HG03469 (cell line): ENCODE measurements around the gene SLC29A3.
"Not testable (repeated sequence)": the region's sequence is repeated elsewhere in the genome, so short reads cannot be mapped to it uniquely, and the experiment has no call there.

ENCODE experiments used
- ATAC-seq: cut with Tn5 transposase; IDR thresholded peaks from one replicate; pipeline ENCODE4 v1.9.1; 2021; ENCODE audit warnings: mild to moderate bottlenecking, moderate library complexity, moderate number of reproducible peaks; ENCODE audit not compliant: unreplicated experiment

The SLC29A3 gene

GRCh38 chr10:71283876-71284275 lies 35.2 kb upstream of the SLC29A3 start:
- ATAC-seq, result no peak

GRCh38 chr10:71284544-71285179 lies 34.4 kb upstream of the SLC29A3 start:
- no peak for ATAC-seq

- no peak for ATAC-seq
Observed at GRCh38 chr10:71285180-71285545, 33.9 kb upstream of the SLC29A3 start.

GRCh38 chr10:71285986-71286385 lies 33.1 kb upstream of the SLC29A3 start:
- ATAC-seq, result no peak

- no peak for ATAC-seq
Observed at GRCh38 chr10:71286521-71287294, 32.4 kb upstream of the SLC29A3 start.

- ATAC-seq, result no peak
Observed at GRCh38 chr10:71287456-71287855, 31.6 kb upstream of the SLC29A3 start.

- ATAC-seq, result no peak
Observed at GRCh38 chr10:71288461-71288860, 30.6 kb upstream of the SLC29A3 start.

GRCh38 chr10:71289421-71290130 lies 29.5 kb upstream of the SLC29A3 start:
- no peak for ATAC-seq

GRCh38 chr10:71290331-71290730 lies 28.7 kb upstream of the SLC29A3 start:
- no peak for ATAC-seq

- no peak for ATAC-seq
Observed at GRCh38 chr10:71290806-71291527, 28.1 kb upstream of the SLC29A3 start.

GRCh38 chr10:71291528-71291900 lies 27.5 kb upstream of the SLC29A3 start:
- ATAC-seq, result no peak

GRCh38 chr10:71292624-71293445 lies 26.2 kb upstream of the SLC29A3 start:
- ATAC-seq, result no peak

- no peak for ATAC-seq
Observed at GRCh38 chr10:71293446-71294084, 25.5 kb upstream of the SLC29A3 start.

- ATAC-seq, result no peak
Observed at GRCh38 chr10:71294091-71294561, 24.9 kb upstream of the SLC29A3 start.

GRCh38 chr10:71294856-71295255 lies 24.2 kb upstream of the SLC29A3 start:
- no peak for ATAC-seq

GRCh38 chr10:71295641-71296040 lies 23.4 kb upstream of the SLC29A3 start:
- ATAC-seq, result no peak

- ATAC-seq, result no peak
Observed at GRCh38 chr10:71296086-71296485, 23.0 kb upstream of the SLC29A3 start.

GRCh38 chr10:71296811-71297210 lies 22.2 kb upstream of the SLC29A3 start:
- ATAC-seq, result not testable (repeated sequence)

GRCh38 chr10:71297343-71297742 lies 21.7 kb upstream of the SLC29A3 start:
- ATAC-seq, result no peak
